ENCODE measurements around the gene KCND2.

The KCND2 gene

DNA sequence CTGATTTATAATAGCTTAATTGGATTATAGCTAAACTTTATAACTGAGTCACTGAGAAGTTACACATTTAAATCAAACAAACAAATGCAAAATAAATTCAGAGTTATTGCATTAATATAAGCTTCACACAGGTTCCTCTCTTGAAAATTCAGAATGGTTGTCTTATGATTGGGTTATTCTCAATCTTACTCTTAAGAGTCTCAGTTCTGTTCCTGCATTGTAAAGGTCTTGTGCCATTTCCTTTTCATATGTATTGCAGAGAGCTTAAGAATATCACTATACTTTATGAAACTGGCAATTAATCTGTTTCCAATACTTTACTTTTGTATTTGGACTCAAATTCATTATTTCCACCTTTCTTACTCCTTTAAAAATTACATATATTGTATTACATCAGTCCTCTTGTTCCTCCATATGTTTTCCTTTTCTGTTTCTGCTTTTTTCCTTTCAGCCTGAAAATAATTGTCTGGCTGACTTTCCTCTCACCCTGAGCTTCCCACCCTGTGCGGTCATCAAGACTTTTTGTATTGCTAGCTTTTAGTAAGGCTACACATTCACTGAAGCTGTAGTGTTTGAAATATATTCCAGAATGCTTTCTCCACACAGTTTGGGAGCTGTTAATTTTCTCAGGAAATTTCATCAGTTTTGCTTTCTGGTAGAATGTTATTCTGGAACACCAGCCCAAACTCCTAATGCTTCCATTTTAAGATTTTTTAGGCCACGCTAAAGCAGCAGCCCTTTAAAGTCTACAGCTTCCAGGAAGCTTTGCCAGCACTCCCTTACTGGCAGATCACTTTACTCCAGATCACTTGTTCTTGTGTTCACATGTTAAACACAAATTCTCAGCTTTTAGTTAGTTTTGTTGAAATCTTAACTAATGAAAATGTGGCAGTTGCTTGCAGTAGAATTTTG is 139.4 kb downstream of the KCND2 start:
- DNase-seq (ENCODE audit: low spot score), result no peak

DNA sequence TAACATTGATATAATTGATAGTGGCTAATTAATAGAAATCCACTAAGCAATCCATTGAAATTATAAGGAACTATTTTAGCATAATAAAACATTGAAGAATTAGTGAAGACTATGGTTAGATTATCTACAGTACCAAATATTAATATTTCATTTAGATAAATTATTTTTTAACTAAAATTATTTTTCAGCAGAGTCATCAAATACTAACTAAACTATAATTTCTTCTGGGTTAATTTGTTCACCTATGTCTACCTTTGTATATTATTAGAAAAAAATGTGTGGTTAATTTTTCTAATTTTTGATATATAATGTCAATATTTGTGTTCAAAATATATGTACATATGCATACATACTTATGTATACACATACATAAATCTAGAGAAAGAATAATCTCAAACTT is 140.2 kb downstream of the KCND2 start:
- no peak for DNase-seq (ENCODE audit: low spot score)

DNA sequence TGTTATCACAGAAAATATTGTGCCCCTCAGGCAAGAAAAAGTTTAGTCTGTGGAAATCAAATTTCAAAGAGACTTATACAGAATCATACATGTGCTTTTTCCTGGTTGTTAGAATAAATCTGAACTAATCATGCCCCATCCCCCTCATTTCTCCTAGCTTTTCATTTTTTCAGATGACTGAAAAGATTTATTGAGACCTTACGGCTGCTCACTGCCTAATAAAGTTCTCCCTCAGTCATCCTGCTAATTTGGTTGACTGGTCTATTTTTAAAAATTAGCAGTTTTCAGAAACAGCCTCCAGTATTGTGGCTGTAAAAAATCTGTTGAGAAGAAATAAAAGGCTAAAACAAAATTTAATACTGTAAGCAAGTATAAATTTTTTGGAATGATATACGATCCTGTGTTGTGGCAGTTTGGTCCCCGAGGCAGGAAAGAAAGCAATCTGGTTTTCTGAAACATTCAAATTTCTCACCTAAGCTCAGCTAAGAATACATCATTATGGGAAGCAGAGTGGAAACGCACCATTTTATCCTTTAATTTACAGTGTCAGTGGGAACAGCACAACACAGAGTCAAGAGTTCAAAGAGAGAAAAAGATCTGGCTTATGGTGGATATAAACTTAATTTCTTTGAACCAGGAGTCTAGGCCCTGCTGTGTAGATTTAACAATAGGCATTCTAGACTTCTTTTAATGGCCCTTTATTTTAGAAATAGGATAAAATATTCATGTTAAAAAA is 144.4 kb downstream of the KCND2 start:
- no peak for DNase-seq (ENCODE audit: low spot score)

DNA sequence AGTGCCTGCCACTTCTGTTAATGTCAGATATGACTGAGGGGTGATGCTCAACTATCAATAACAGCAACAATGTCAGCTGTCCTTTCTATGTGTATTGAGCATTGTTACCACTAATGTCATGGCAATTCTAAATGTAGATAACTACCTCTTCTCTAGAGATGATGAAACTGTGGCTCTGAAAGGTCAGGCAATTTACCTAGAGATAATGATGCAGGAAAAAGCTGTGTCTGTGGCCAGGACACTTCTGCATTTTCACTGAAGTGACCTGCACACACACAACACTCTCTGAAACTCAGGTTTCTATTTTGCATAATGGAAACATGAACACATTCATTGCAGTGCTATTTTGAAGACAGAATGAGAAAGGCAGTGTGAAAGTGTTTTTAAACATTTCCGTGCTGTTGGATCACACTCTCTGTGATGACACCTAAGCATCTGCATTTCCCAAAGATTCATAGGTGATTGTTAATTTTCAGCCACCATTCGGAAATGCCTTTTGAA is 148.2 kb downstream of the KCND2 start:
- no peak for DNase-seq (ENCODE audit: low spot score)

DNA sequence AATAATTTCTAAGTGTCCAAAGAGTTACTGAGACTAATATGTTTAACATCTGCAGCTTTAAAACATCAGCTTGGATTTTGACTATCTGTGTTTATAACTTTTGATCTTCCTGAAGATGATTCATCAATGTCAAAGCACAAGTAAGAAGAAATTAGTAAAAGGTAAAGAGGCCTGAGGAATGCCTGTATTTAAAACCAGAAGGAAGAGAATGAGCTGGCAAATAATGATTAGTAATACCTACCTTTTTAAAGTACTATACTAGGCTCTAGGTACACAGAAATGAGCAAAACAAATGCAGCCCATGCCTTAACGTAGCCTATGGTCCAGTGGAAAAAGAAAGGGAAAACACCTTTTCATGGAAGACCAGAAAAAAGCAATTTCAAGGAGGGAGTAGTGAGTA is 158.0 kb downstream of the KCND2 start:
- DNase-seq (ENCODE audit: low spot score), result no peak

DNA sequence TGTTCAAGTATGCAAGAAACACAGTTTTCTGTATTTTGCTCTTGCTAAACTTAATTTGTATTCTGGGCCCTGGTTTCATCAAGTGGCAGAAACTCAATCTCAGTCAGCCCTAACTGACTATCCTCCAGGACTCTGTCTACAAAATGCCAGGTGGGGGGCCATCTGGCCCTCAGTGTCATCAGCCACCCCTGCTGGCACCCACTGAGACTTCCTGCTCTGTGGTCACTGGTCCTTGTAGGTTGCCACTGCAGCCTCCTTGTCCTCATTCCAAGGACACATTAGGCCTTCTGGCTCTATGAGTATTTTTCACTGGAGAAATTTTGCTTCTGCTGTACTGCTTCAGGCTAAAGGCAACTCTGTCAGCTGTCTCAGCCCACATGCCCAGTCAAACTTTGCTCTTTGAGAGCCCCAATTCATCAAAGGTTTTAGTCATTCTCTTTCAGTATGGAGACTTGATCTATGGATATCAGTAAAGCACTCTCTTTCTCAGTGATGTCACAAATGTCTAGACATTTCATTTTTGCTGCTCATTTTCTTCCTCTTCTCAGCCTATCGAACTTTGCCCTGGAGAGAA is 163.6 kb downstream of the KCND2 start:
- DNase-seq (ENCODE audit: low spot score), result no peak

DNA sequence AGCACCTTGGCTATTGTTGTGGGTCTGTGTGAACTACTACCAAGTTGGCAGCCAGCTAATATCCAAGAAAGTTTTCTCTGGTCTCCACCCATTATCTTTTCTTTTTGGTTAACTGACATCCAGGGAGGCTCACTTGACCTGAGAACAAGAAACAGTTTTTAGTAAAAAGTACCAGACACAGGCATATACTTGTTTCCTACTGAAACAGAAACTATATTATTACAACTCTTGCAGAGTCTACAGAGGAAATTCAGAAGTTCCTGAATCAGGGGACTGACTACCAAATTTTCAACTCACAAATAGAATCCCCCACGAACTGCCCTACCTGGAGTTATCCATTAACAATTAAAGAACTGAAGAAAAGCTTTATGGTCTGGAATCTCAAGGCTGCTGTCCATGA is 168.9 kb downstream of the KCND2 start:
- no peak for DNase-seq (ENCODE audit: low spot score)

DNA sequence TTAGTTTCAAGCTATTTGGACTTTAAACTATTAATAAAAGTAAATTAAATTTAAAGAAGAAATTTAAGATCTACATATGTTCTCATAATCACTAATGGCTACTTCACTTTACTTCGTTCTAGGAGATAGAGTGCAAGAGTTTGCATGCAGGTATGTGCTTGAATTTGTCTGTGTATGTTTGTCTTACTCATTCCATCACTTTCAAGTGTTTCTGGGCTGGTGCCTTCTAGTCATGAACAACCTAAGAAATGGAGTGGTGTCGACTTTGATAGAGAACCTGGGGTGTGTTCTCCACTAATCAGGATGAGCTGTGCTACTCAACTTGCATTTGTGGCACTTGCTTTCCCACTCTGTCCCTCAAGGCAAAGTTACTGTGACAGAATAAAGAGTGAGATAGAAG is 169.9 kb downstream of the KCND2 start:
- DNase-seq (ENCODE audit: low spot score), result no peak

DNA sequence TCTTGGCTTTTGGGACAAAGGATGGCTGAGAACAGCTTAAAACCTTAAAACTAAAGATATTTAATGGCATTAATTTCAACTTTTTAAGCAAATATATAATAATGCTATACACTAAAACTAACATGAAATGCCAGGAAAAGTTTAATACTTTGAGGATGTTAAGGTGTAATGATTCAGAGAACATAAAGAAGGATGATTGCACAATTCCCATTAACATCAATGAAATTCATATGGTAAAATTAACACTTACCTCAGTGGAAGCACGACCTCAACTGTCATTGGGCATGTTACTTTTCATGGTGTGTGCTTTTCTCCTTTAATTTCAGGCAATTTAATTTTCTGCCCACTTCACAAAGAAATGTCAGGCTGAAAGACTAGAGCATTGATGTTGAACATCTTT is 171.7 kb downstream of the KCND2 start:
- DNase-seq (ENCODE audit: low spot score), result no peak

DNA sequence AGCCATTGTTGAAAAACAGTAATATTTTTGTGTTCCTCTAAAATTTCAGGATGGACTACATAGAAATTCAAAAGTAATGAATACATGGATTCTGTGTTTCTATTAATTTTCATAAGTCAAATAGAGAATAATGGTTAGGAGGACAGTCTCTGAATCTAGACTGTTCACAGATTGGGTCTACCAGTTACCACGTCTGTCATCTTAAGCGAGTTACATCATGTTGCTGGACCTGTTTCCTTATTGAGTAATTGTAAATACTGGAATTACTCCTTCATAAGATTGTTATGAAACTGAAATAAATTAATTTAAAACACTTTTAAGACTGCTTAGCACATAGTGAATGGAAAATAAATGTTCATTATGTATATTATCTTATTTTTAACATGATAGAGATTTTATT is 172.3 kb downstream of the KCND2 start:
- DNase-seq (ENCODE audit: low spot score), result no peak

DNA sequence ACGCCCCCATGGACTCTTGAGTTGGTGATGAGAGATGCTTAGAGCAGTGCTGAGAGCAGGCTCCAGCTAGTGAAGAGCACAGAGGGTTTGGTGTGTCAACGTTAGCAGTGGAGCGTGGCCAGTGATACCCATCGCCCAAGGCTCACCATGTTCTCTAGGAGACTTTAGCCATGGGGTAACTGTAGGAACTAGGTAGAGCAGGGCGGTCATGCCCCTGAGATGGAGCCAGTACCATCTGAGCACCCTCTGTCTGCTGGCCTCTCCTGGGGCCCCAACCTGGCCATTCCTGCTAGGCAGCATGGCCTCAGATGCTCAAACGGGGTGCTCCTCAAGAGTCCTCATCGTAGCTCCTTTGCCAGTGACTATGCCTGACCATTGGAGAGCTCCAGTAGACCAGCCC is 179.7 kb downstream of the KCND2 start:
- DNase-seq (ENCODE audit: low spot score), result no peak

DNA sequence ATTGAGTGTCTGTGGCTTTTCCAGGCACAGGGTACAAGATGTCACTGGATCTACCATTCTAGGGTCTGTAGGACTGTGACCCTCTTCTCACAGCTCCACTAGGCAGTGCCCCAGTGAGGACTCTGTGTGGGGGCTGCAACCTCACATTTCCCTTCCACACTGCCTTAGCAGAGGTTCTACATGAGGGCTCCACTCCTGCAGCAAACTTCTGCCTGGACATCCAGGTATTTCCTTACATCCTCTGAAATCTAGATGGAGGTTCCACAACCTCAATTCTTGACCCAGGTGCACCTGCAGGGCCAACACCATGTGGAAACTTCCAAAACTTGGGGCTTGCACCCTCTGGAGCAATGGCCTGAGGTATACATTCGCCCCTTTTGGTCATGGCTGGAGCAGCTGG is 183.7 kb downstream of the KCND2 start:
- no peak for DNase-seq (ENCODE audit: low spot score)

DNA sequence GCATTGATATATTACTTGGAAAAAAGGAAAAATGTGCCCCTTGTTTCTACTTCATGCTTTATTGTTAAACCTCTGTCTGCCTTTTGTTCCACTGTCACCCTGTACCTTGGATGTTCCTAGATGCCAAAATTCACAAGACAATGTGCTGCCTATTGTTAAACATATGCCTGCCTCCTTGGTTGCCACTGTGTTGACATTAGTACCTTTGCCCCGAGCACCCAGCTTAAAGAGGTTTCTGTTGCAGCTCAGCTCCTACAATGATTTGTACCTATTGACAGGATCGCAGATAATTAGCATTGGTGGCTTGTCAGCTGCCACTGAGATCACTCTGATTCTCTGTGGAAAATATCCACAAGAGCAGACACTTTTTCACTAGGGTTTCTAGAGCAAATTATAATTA is 188.0 kb downstream of the KCND2 start:
- no peak for DNase-seq (ENCODE audit: low spot score)

DNA sequence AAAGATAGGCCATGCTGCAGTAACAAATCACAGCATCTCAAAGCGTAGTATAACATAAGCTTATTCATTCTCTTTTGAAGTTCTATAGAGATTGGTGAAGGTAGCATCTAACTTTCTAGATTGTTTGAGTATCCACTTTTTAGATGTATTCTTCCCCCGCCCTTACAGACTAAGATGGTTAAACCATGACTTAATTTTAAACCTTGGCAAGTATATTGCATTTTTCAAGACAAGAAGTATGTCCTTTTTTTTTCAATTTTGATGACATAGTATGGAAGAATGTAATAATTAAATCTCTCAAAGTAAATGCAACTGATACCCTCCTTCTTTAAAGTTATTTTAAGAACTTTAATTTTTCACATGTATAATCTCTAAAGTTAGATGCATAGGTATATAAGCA is 190.0 kb downstream of the KCND2 start:
- no peak for DNase-seq (ENCODE audit: low spot score)

DNA sequence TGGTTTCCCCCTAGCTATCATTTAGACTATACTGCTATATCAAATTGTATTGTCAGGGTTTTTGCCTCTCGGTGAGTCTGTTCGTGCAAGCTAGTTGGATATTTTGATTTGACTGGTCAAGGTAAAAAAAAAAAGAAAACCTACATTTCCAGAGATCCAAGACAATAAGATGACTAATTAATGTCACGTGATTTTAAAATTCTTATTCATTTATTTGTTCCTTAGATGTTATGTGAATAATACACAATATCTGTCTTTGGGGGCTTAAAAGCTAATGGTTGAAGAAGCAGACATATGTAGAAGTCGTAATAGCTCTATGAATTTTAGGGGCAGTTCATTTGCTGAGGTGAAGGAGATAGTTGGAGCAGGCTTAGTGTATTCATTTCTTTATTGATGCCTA is 191.1 kb downstream of the KCND2 start:
- no peak for DNase-seq (ENCODE audit: low spot score)

DNA sequence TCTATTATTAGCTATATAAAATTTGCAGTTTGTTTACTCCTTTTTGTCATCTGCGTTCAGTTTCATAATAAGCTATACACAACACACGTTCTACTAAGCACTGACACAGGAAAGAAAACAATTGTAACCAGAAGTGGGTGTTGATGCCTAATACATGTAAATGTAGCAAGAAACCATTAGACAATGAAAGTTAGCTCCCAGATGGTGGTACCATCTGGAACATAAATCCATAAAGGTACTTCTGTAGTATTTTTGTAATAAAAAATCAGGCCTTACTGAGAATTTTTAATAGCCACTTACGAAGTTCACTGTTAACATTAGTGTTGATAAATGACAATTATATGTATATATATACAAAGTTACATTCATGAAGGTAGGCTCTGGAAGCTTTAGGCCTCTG is 194.7 kb downstream of the KCND2 start:
- no peak for DNase-seq (ENCODE audit: low spot score)

DNA sequence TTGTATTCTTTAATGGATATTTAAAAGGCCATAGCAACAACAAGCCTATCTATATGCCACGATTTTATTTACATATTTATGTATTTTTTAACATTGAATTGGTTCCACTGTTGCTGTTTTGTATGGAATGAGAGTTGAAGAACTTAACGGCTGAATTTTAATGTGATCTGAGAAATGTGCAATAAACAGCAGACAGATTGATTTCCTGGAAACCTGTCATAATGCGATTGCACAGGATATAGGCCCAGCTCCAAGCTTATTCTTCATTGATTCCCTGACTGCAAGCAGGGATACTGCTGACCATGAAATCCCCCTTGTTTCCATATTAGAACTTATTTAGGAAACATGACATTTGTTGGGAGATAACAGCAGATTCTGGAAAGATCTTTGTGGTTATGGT is 195.6 kb downstream of the KCND2 start:
- DNase-seq (ENCODE audit: low spot score), result no peak

DNA sequence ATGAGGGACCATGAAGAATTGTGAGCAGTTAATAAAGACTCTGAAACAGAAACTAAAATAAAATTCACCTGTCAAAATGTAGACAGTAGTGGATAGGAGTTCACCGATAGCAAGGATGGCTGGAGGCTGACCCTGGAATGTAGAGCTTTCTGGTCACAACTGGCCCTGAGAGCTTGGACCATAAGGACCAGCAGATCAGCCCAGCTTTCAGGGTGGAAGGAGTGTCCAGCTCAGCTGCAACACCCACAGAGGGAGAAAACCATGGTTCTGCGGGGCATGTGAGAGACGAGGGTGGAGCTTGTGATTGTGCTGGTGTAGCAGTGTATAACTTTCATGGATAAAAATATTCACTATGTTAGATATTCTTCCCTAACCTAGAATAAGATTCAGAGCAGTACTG is 199.9 kb downstream of the KCND2 start:
- DNase-seq (ENCODE audit: low spot score), result no peak

DNA sequence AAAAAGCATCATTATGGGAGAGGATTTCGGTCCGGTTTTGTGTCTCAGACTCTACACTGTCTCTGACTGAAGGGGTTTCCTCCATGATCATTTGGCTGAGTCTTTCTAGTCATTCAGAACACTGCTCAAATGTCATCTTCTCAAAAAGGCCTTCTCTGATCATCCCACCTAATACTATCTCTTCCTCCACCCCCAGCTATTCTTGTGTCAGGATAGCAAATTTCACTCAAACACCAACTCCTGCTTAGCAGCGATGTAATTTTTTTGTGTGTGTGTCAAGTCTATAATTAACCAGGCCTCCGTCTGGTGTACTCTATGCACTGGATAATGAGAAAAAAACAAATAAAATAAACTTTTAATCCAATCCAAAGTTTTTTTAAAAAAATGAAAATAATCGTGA is 200.4 kb downstream of the KCND2 start:
- no peak for DNase-seq (ENCODE audit: low spot score)

DNA sequence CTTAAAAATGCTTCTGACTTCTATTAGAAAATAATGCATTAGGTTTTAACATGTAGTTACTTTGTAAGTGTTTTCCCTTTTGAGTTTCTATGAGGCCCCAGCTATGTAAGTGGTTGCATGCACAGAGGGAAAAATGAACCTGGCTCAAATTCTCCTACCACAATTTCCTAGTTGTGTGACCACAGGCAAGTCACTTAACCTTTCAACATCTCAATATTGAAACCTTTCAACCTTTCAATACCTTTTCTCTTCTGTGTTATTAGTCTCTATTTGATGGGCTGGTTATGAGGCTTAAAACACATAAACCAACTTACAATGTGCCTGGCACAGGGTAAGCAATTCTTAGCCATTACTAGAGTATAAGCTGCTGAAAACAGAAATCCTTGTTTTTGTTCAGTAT is 203.0 kb downstream of the KCND2 start:
- no peak for DNase-seq (ENCODE audit: low spot score)

DNA sequence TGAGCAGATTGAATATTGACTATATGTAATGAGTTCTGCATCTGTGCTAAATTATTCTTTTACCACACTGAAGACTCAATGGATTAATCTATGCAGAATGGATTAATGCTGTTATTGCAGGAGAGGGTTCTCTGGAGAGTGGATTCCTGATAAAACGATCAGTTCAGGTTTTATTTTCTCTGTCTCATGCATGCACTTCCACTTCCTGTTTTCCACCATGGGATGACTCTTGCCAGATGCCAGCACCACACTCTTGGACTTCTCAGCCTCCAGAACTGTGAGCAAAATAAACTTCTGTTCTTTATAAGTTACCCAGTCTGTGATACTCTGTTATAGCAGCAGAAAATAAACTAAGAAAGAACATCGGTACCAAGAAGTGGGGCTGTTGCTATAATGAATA is 207.5 kb downstream of the KCND2 start:
- no peak for DNase-seq (ENCODE audit: low spot score)

DNA sequence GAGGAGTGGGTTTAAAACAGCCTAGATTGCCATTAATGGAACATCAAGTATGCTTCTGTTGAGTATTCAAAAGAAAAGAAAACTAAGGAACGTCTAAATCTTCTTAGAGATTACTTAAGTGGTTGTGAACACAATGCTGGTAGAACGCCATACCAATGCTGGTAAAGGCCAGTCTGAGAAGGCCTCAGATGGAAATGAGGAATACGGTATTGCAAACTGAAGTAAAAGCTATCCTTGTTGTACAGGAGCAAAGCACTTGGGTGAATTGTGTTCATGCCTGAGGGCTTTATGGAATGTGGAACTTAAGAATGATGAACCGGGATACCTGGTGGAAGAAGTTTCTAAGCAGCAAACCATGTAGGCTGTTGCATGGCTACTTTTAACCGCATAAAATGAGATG is 208.0 kb downstream of the KCND2 start:
- DNase-seq (ENCODE audit: low spot score), result no peak

DNA sequence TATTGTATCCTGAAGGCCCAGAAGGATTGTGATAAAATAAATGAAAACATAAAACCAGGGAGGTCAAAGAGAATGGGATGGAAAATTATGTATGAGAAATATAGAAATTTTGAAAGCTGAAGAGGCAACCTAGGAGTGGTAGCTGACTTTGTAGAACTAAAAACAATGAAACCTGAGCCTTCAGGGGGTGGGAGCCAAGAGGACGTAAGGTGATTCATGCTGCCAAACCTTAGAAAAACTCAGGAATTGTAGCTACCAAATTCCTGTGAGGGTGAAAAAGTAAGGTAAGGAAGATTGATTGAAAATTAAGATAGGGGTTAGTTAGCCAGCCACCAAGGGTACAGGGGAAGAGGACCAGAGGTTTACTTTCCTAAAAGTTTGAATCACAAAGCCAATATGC is 213.2 kb downstream of the KCND2 start:
- no peak for DNase-seq (ENCODE audit: low spot score)
